ENCODE measurements around the gene MAP3K2.

MAP3K2 gene

GRCh38 chr2:127424598-127425520, 37.1 kb upstream of the MAP3K2 start:
- Histone ChIP-seq H3K4ac (ENCODE audit: low read depth in 1 of 2, low read length in 2 of 2) (no peak overlapping the region), H3K23ac (ENCODE audit: low read length in 2 of 2) (no peak overlapping the region), H3K4me3 (ENCODE audit: insufficient read depth in 1 of 2, low read depth in 1 of 2, low read length in 2 of 2) (no peak overlapping the region), H2BK5ac (ENCODE audit: low read depth, low read length, poor library complexity, severe bottlenecking) (no peak overlapping the region), H2BK120ac (ENCODE audit: low read depth, low read length) (no peak overlapping the region), H3K9ac (ENCODE audit: low read length) (no peak overlapping the region), H2BK15ac (ENCODE audit: low read depth, poor library complexity, severe bottlenecking) (no peak overlapping the region), H3K9me3 (ENCODE audit: control insufficient read depth, low read length) (no peaks in the 10 kb centered on the region), H3K4me1 (ENCODE audit: control insufficient read depth, insufficient read depth, low read depth, low read length) (peaks cover 14% of the 10 kb centered on the region), H3K4me2 (ENCODE audit: low read length, poor library complexity, severe bottlenecking) (no peak overlapping the region), H2AK5ac (ENCODE audit: low read length, severe bottlenecking) (no peak overlapping the region), H3K27me3 (ENCODE audit: control insufficient read depth in 1 of 2, insufficient read depth in 1 of 2, low read length in 2 of 2) (peaks cover 13 to 49% of the 10 kb centered on the region in 2 experiments), H3K14ac (ENCODE audit: low read length in 2 of 2) (no peak overlapping the region), H2AFZ (ENCODE audit: low read depth, low read length) (no peak overlapping the region), H2BK12ac (ENCODE audit: low read length in 2 of 2) (no peak overlapping the region), H3K36me3 (ENCODE audit: control insufficient read depth in 1 of 2, insufficient read depth in 2 of 2, low read depth in 1 of 2, low read length in 2 of 2) (peaks cover 0 to 4% of the 10 kb centered on the region in 2 experiments), H3K27ac (ENCODE audit: low read length, poor library complexity, severe bottlenecking) (no peak overlapping the region), H3K79me1 (replicated peaks; ENCODE audit: low read length, poor library complexity, severe bottlenecking) (no peaks in the 10 kb centered on the region), H4K8ac (ENCODE audit: low read length) (no peak overlapping the region), H4K91ac (ENCODE audit: low read length) (no peak overlapping the region), H3K18ac (ENCODE audit: low read depth in 1 of 2, low read length in 2 of 2) (no peak overlapping the region)
- 79% methylated on average over 13 of the region's 13 CpGs for WGBS
- DNase-seq, result no peak

GRCh38 chr2:127423880-127424279, 36.1 kb upstream of the MAP3K2 start:
- H2BK5ac ChIP-seq (ENCODE audit: low read depth, low read length, poor library complexity, severe bottlenecking), result no peak overlapping the region
- H3K36me3 ChIP-seq (ENCODE audit: control insufficient read depth in 1 of 2, insufficient read depth in 2 of 2, low read depth in 1 of 2, low read length in 2 of 2), result peaks cover 0 to 4% of the 10 kb centered on the region in 2 experiments
- no peak overlapping the region for H3K23ac ChIP-seq (ENCODE audit: low read length in 2 of 2)
- peaks cover 13 to 54% of the 10 kb centered on the region in 2 experiments for H3K27me3 ChIP-seq (ENCODE audit: control insufficient read depth in 1 of 2, insufficient read depth in 1 of 2, low read length in 2 of 2)
- no peak overlapping the region for H2AK5ac ChIP-seq (ENCODE audit: low read length, severe bottlenecking)
- no peak overlapping the region for H2BK15ac ChIP-seq (ENCODE audit: low read depth, poor library complexity, severe bottlenecking)
- peaks cover 18% of the 10 kb centered on the region for H3K4me1 ChIP-seq (ENCODE audit: control insufficient read depth, insufficient read depth, low read depth, low read length)
- peak overlapping the region in 1 of 2 experiments; percentile 64 for H3K4me3 ChIP-seq (ENCODE audit: insufficient read depth in 1 of 2, low read depth in 1 of 2, low read length in 2 of 2)
- H3K9ac ChIP-seq (ENCODE audit: low read length), result no peak overlapping the region
- no peak overlapping the region for H3K18ac ChIP-seq (ENCODE audit: low read depth in 1 of 2, low read length in 2 of 2)
- no peak overlapping the region for H3K4ac ChIP-seq (ENCODE audit: low read depth in 1 of 2, low read length in 2 of 2)
- DNase-seq, result no peak
- H2BK12ac ChIP-seq (ENCODE audit: low read length in 2 of 2), result no peak overlapping the region
- H3K4me2 ChIP-seq (ENCODE audit: low read length, poor library complexity, severe bottlenecking), result no peak overlapping the region
- no peak overlapping the region for H3K14ac ChIP-seq (ENCODE audit: low read length in 2 of 2)
- H3K79me1 ChIP-seq (replicated peaks; ENCODE audit: low read length, poor library complexity, severe bottlenecking), result no peaks in the 10 kb centered on the region
- no CpG with 5 or more reads among the region's 1 CpG for whole genome bisulfite sequencing
- no peaks in the 10 kb centered on the region for H3K9me3 ChIP-seq (ENCODE audit: control insufficient read depth, low read length)
- H2BK120ac ChIP-seq (ENCODE audit: low read depth, low read length), result no peak overlapping the region
- H3K27ac ChIP-seq (ENCODE audit: low read length, poor library complexity, severe bottlenecking), result no peak overlapping the region
- H4K91ac ChIP-seq (ENCODE audit: low read length), result no peak overlapping the region
- H2AFZ ChIP-seq (ENCODE audit: low read depth, low read length), result no peak overlapping the region
- H4K8ac ChIP-seq (ENCODE audit: low read length), result no peak overlapping the region

- Histone ChIP-seq H4K91ac (ENCODE audit: low read length) (no peak overlapping the region), H3K79me1 (replicated peaks; ENCODE audit: low read length, poor library complexity, severe bottlenecking) (no peaks in the 10 kb centered on the region), H3K4ac (ENCODE audit: low read depth in 1 of 2, low read length in 2 of 2) (no peak overlapping the region), H3K4me2 (ENCODE audit: low read length, poor library complexity, severe bottlenecking) (peak overlapping the region; percentile 55), H3K4me3 (ENCODE audit: insufficient read depth in 1 of 2, low read depth in 1 of 2, low read length in 2 of 2) (peak overlapping the region; percentile 55 to 64), H3K4me1 (ENCODE audit: control insufficient read depth, insufficient read depth, low read depth, low read length) (peaks cover 22% of the 10 kb centered on the region), H2BK15ac (ENCODE audit: low read depth, poor library complexity, severe bottlenecking) (no peak overlapping the region), H4K8ac (ENCODE audit: low read length) (no peak overlapping the region), H3K18ac (ENCODE audit: low read depth in 1 of 2, low read length in 2 of 2) (no peak overlapping the region), H3K27ac (ENCODE audit: low read length, poor library complexity, severe bottlenecking) (no peak overlapping the region), H3K9me3 (ENCODE audit: control insufficient read depth, low read length) (no peaks in the 10 kb centered on the region), H2BK12ac (ENCODE audit: low read length in 2 of 2) (no peak overlapping the region), H2BK5ac (ENCODE audit: low read depth, low read length, poor library complexity, severe bottlenecking) (no peak overlapping the region), H3K14ac (ENCODE audit: low read length in 2 of 2) (no peak overlapping the region), H3K27me3 (ENCODE audit: control insufficient read depth in 1 of 2, insufficient read depth in 1 of 2, low read length in 2 of 2) (peaks cover 13 to 54% of the 10 kb centered on the region in 2 experiments), H3K36me3 (ENCODE audit: control insufficient read depth in 1 of 2, insufficient read depth in 2 of 2, low read depth in 1 of 2, low read length in 2 of 2) (peaks cover 0 to 4% of the 10 kb centered on the region in 2 experiments), H2BK120ac (ENCODE audit: low read depth, low read length) (no peak overlapping the region), H2AFZ (ENCODE audit: low read depth, low read length) (no peak overlapping the region), H2AK5ac (ENCODE audit: low read length, severe bottlenecking) (no peak overlapping the region), H3K9ac (ENCODE audit: low read length) (no peak overlapping the region), H3K23ac (ENCODE audit: low read length in 2 of 2) (no peak overlapping the region)
- WGBS, result 5% methylated on average over 28 of the region's 29 CpGs
- peak; percentile 18 for DNase-seq
These were observed 35.7 kb upstream of the MAP3K2 start for GRCh38 chr2:127423478-127423843.

- H4K91ac ChIP-seq (ENCODE audit: low read length), result no peak overlapping the region
- H3K9ac ChIP-seq (ENCODE audit: low read length), result no peak overlapping the region
- H3K14ac ChIP-seq (ENCODE audit: low read length in 2 of 2), result no peak overlapping the region
- peaks cover 27% of the 10 kb centered on the region for H3K4me1 ChIP-seq (ENCODE audit: control insufficient read depth, insufficient read depth, low read depth, low read length)
- H3K36me3 ChIP-seq (ENCODE audit: control insufficient read depth in 1 of 2, insufficient read depth in 2 of 2, low read depth in 1 of 2, low read length in 2 of 2), result peaks cover 0 to 1% of the 10 kb centered on the region in 2 experiments
- no peak overlapping the region for H2BK12ac ChIP-seq (ENCODE audit: low read length in 2 of 2)
- WGBS, result 5% methylated on average over 68 of the region's 73 CpGs
- no peak overlapping the region for H3K4ac ChIP-seq (ENCODE audit: low read depth in 1 of 2, low read length in 2 of 2)
- H3K4me3 ChIP-seq (ENCODE audit: insufficient read depth in 1 of 2, low read depth in 1 of 2, low read length in 2 of 2), result peak overlapping the region; percentile 55 to 64
- H2BK15ac ChIP-seq (ENCODE audit: low read depth, poor library complexity, severe bottlenecking), result no peak overlapping the region
- no peak overlapping the region for H2AFZ ChIP-seq (ENCODE audit: low read depth, low read length)
- H3K9me3 ChIP-seq (ENCODE audit: control insufficient read depth, low read length), result no peaks in the 10 kb centered on the region
- H2BK120ac ChIP-seq (ENCODE audit: low read depth, low read length), result no peak overlapping the region
- no peak overlapping the region for H4K8ac ChIP-seq (ENCODE audit: low read length)
- H3K27ac ChIP-seq (ENCODE audit: low read length, poor library complexity, severe bottlenecking), result no peak overlapping the region
- H3K4me2 ChIP-seq (ENCODE audit: low read length, poor library complexity, severe bottlenecking), result peak overlapping the region; percentile 55
- DNase-seq, result no peak
- H3K18ac ChIP-seq (ENCODE audit: low read depth in 1 of 2, low read length in 2 of 2), result peak overlapping the region in 1 of 2 experiments; percentile 1
- peaks cover 13 to 51% of the 10 kb centered on the region in 2 experiments for H3K27me3 ChIP-seq (ENCODE audit: control insufficient read depth in 1 of 2, insufficient read depth in 1 of 2, low read length in 2 of 2)
- no peaks in the 10 kb centered on the region for H3K79me1 ChIP-seq (replicated peaks; ENCODE audit: low read length, poor library complexity, severe bottlenecking)
- no peak overlapping the region for H2AK5ac ChIP-seq (ENCODE audit: low read length, severe bottlenecking)
- H3K23ac ChIP-seq (ENCODE audit: low read length in 2 of 2), result peak overlapping the region in 1 of 2 experiments; percentile 2
- H2BK5ac ChIP-seq (ENCODE audit: low read depth, low read length, poor library complexity, severe bottlenecking), result no peak overlapping the region
These were observed 35.0 kb upstream of the MAP3K2 start for GRCh38 chr2:127422559-127423477.
